ENCODE measurements around the gene RSRC2. TPM values are rescaled to one million over a fixed set of nuclear protein-coding genes. Genes with fewer than 3 reads are reported as not detected.
A peak's percentile ranks its signal among the peaks of the same experiment; 100 is the strongest.

RSRC2 gene
- total and polyA plus RNA-seq, 10 of the 15 experiments (the other 5 are each of a cell fraction or from before 2014, with no cell fraction given): 49.8 to 112 (median 60.6) TPM

DNA sequence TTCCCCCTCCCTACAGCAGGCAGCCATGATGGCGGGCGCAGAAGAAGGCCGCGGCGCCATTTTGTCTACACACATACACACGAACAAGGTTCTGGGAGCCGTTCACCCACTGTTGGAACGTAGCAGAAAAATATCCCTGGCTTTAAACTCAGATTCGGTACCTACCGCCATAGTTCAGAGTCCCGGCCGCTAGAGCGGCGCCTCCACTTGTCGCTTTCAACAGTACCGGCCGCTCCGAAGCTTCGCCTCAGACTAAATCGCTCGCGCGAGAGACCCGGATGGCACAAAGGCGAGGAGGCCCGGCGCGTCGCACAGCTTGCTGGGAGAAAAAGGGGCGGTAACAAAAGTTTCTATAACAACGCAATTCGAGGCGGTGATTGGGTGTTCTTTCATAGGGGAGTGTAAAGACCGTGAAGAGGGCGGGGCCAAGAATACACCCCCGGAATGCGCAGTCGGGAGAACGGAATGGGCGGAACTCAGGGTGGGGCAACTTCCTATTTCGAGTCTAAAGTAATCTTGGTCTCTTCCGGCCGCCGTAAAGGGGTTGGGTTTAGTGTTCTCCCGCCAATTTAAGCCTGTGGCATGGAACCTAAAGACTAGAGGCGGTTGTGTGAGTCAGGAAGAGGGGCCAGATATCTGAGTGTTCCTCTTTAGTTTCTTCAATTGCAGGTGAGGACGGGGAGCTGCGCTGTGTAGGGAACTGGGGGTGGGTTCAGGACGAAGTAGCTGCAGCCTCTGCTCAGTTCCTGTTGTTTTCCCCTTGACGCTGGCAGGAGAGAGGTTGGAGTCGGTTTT, at the start of gene RSRC2, which contains the start of gene KNTC1 (continued):
- TF ChIP-seq PKNOX1 (IDR thresholded peaks at IDR 0.05): peak; percentile 19; the same call in 1 of the 2 replicates
- TF ChIP-seq BRCA1 (IDR thresholded peaks at IDR 0.05; ENCODE audit: low read depth, low read length): no peak
- TF ChIP-seq CHD2 (IDR thresholded peaks at IDR 0.05; ENCODE audit: borderline replicate concordance, low read depth, low read length): peak; percentile 73; the same call in 1 of the 2 replicates
- peak; percentile 55 for TF ChIP-seq SPI1 (IDR thresholded peaks at IDR 0.05; ENCODE audit: borderline replicate concordance, insufficient read depth, low read depth, low read length)
- no peak for TF ChIP-seq RAD21 (IDR thresholded peaks at IDR 0.05; ENCODE audit: insufficient read depth, low read depth, low read length)
- TF ChIP-seq, protein P1, sequence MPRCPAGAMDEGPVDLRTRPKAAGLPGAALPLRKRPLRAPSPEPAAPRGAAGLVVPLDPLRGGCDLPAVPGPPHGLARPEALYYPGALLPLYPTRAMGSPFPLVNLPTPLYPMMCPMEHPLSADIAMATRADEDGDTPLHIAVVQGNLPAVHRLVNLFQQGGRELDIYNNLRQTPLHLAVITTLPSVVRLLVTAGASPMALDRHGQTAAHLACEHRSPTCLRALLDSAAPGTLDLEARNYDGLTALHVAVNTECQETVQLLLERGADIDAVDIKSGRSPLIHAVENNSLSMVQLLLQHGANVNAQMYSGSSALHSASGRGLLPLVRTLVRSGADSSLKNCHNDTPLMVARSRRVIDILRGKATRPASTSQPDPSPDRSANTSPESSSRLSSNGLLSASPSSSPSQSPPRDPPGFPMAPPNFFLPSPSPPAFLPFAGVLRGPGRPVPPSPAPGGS (IDR thresholded peaks at IDR 0.05; ENCODE audit: borderline replicate concordance, insufficient read depth, low read depth, low read length, poor library complexity, severe bottlenecking): no peak
- TF ChIP-seq, protein P2, sequence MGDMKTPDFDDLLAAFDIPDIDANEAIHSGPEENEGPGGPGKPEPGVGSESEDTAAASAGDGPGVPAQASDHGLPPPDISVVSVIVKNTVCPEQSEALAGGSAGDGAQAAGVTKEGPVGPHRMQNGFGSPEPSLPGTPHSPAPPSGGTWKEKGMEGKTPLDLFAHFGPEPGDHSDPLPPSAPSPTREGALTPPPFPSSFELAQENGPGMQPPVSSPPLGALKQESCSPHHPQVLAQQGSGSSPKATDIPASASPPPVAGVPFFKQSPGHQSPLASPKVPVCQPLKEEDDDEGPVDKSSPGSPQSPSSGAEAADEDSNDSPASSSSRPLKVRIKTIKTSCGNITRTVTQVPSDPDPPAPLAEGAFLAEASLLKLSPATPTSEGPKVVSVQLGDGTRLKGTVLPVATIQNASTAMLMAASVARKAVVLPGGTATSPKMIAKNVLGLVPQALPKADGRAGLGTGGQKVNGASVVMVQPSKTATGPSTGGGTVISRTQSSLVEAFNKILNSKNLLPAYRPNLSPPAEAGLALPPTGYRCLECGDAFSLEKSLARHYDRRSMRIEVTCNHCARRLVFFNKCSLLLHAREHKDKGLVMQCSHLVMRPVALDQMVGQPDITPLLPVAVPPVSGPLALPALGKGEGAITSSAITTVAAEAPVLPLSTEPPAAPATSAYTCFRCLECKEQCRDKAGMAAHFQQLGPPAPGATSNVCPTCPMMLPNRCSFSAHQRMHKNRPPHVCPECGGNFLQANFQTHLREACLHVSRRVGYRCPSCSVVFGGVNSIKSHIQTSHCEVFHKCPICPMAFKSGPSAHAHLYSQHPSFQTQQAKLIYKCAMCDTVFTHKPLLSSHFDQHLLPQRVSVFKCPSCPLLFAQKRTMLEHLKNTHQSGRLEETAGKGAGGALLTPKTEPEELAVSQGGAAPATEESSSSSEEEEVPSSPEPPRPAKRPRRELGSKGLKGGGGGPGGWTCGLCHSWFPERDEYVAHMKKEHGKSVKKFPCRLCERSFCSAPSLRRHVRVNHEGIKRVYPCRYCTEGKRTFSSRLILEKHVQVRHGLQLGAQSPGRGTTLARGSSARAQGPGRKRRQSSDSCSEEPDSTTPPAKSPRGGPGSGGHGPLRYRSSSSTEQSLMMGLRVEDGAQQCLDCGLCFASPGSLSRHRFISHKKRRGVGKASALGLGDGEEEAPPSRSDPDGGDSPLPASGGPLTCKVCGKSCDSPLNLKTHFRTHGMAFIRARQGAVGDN (IDR thresholded peaks at IDR 0.05): peak; percentile 85
- TF ChIP-seq CEBPZ (IDR thresholded peaks at IDR 0.05; ENCODE audit: low read depth, low read length): no peak
- no peak for TF ChIP-seq ZNF592 (IDR thresholded peaks at IDR 0.05)
- peak; percentile 52 for TF ChIP-seq SKIL (IDR thresholded peaks at IDR 0.05; ENCODE audit: low read depth, poor library complexity, severe bottlenecking)
